Endothelial cell of umbilical vein (primary cell): Measurements from ENCODE around the gene IQGAP2. TPM values are rescaled to one million over a fixed set of nuclear protein-coding genes. Genes with fewer than 3 reads are reported as not detected.

Experiments
- BruUV-seq: library from RNA; stranded (reverse); fragments of 400-500 nt; replicated peaks from 2 replicates; lab custom pipeline; 2021; lab: Mats Ljungman, UMichigan
- CTCF ChIA-PET: fragments of 300-600, 350-600 bp; sonication (Branson Sonifier 250); formaldehyde crosslinking; loops from one replicate; lab custom pipeline; 2021; ENCODE audit warnings: antibody characterized with exemption, inconsistent platforms; lab: Charles Lee
- POLR2A ChIA-PET: fragments of 300-600, 350-600 bp; sonication (Branson Sonifier 250); formaldehyde crosslinking; loops from one replicate; lab custom pipeline; 2021; ENCODE audit warnings: antibody characterized with exemption, inconsistent platforms; lab: Charles Lee
- DNase-seq: peaks from one replicate; pipeline ENCODE4 v3.0.0-alpha.2; 2011; ENCODE audit warnings: low read depth, low spot score
- FAIRE-seq: peaks from 2 replicates; lab custom pipeline; 2011; peaks lifted over from hg19 to GRCh38; lab: Jason Lieb, UNC
- H2AFZ ChIP-seq: 2 replicates; pipeline ENCODE4 v1.6.0; 2012; ENCODE audit warnings: low read depth, low read length, control low read depth, inconsistent platforms
- H3K27ac ChIP-seq: 2 replicates; pipeline ENCODE4 v1.5.1; 2011; ENCODE audit warnings: low read depth, mild to moderate bottlenecking, control low read depth, low read length, moderate library complexity; ENCODE audit not compliant: insufficient read depth
- H3K27me3 ChIP-seq, 2 experiments: 2 replicates each; pipeline versions ENCODE4 v1.6.0 to v1.6.1; 2011; ENCODE audit warnings: low read length in 2 of 2, mixed read lengths in 1 of 2; ENCODE audit not compliant: control insufficient read depth in 2 of 2, insufficient read depth in 2 of 2
- H3K36me3 ChIP-seq, 2 experiments: 2 replicates in 1 of 2; 3 replicates in 1 of 2; pipeline ENCODE4 v1.5.1; 2011; ENCODE audit warnings: low read length in 2 of 2, mild to moderate bottlenecking in 1 of 2, moderate library complexity in 1 of 2; ENCODE audit not compliant: control insufficient read depth in 2 of 2, insufficient read depth in 2 of 2; ENCODE audit errors: extremely low read depth in 1 of 2
- H3K4me1 ChIP-seq: 3 replicates; pipeline ENCODE4 v1.5.1; 2011; ENCODE audit warnings: mild to moderate bottlenecking, low read length; ENCODE audit not compliant: control insufficient read depth, insufficient read depth; ENCODE audit errors: extremely low read depth
- H3K4me2 ChIP-seq: 2 replicates; pipeline ENCODE4 v1.6.1; 2011; ENCODE audit warnings: low read length, control low read depth, mixed read lengths; ENCODE audit not compliant: insufficient read depth
- H3K4me3 ChIP-seq, 3 experiments: fragments of 200-600 bp in 1 of 3; sonication (generic), shearing (Covaris generic) in 1 of 3; replicated peaks in 1 of 3; 2 replicates each; pipeline ENCODE4 v1.5.1; 2011 to 2016; ENCODE audit warnings: control low read depth in 3 of 3, low read length in 3 of 3, mild to moderate bottlenecking in 2 of 3, inconsistent platforms in 1 of 3, low read depth in 1 of 3, moderate library complexity in 1 of 3; ENCODE audit not compliant: insufficient read depth in 1 of 3
- H3K79me2 ChIP-seq: 2 replicates; pipeline ENCODE4 v1.6.0; 2012; ENCODE audit warnings: low read length, inconsistent platforms; ENCODE audit not compliant: control insufficient read depth, insufficient read depth
- H3K9ac ChIP-seq: replicated peaks from 2 replicates; pipeline ENCODE3; 2011; ENCODE audit warnings: low read length, control low read depth; ENCODE audit not compliant: insufficient read depth; ENCODE audit errors: extremely low read depth
- H3K9me1 ChIP-seq: replicated peaks from 3 replicates; pipeline ENCODE4 v1.6.0; 2011; ENCODE audit warnings: mild to moderate bottlenecking, low read length; ENCODE audit not compliant: control insufficient read depth, insufficient read depth; ENCODE audit errors: extremely low read depth
- H3K9me3 ChIP-seq: replicated peaks from 2 replicates; pipeline ENCODE4 v1.5.1; 2012; ENCODE audit warnings: low read length, inconsistent platforms; ENCODE audit not compliant: control insufficient read depth, insufficient read depth
- H4K20me1 ChIP-seq: replicated peaks from 2 replicates; pipeline ENCODE3; 2011; ENCODE audit warnings: mild to moderate bottlenecking, low read length; ENCODE audit not compliant: control insufficient read depth, insufficient read depth; ENCODE audit errors: extremely low read depth
- EZH2 ChIP-seq: IDR thresholded peaks from 2 replicates; pipeline ENCODE4 v1.6.1; 2012; ENCODE audit warnings: borderline replicate concordance, low read depth, mild to moderate bottlenecking, moderate library complexity, low read length, inconsistent platforms; ENCODE audit not compliant: severe bottlenecking
- FOS ChIP-seq: IDR thresholded peaks from 2 replicates; pipeline ENCODE4 v1.6.1; 2011; ENCODE audit warnings: mild to moderate bottlenecking, low read length, moderate library complexity, borderline replicate concordance; ENCODE audit not compliant: insufficient read depth
- GATA2 ChIP-seq: IDR thresholded peaks from 2 replicates; pipeline ENCODE4 v1.7.0; 2011; ENCODE audit warnings: low read depth, mild to moderate bottlenecking, moderate library complexity, mixed read lengths, low read length; ENCODE audit not compliant: insufficient read length, insufficient read depth
- JUN ChIP-seq: IDR thresholded peaks from 2 replicates; pipeline ENCODE4 v1.6.1; 2011; ENCODE audit warnings: borderline replicate concordance, low read depth; ENCODE audit not compliant: insufficient read length, insufficient read depth
- MYC ChIP-seq: IDR thresholded peaks from one replicate; pipeline ENCODE4 v1.6.1; 2011; ENCODE audit warnings: mild to moderate bottlenecking, low read depth, low read length
- POLR2A ChIP-seq: IDR thresholded peaks from 2 replicates; pipeline ENCODE4 v1.6.1; 2012; ENCODE audit warnings: low read depth, mild to moderate bottlenecking, control low read depth, low read length
- POLR2AphosphoS5 ChIP-seq: IDR thresholded peaks from 2 replicates; pipeline ENCODE4 v1.6.1; 2012; ENCODE audit warnings: low read depth, mild to moderate bottlenecking, control low read depth, low read length, moderate library complexity; ENCODE audit not compliant: insufficient read depth
- dilution Hi-C: fragments of 300-500 bp; cut with MboI; formaldehyde crosslinking; loops from one replicate; pipeline ENCODE4 v1.15.0; 2019; ENCODE audit warnings: low sequenced_read_pairs; ENCODE audit not compliant: extremely low pct_ligation_motif_present
- intact Hi-C: fragments of 100-400 bp; cut with micrococcal nuclease; formaldehyde crosslinking; loops from one replicate; pipeline ENCODE4 v1.10.0; 2022
- polyA plus RNA-seq, 4 experiments: library from polyadenylated mRNA; depleted of rRNA in 3 of 4; stranded (reverse) in 3 of 4; unstranded in 1 of 4; fragments of >200 nt; gene quantifications; 2 replicates each; pipeline versions ENCODE4 v1.2.1 to v1.2.3, GENCODE V29; 2011 to 2012; ENCODE audit warnings: missing spikeins in 1 of 4
- total RNA-seq: library from RNA; stranded (reverse); gene quantifications from 2 replicates; pipeline ENCODE4 v1.2.3, GENCODE V29; 2021
- TF ChIP-seq, protein P1 (sequence below): IDR thresholded peaks from 2 replicates; pipeline ENCODE4 v1.6.1; 2011; ENCODE audit not compliant: insufficient read depth, insufficient read length
- TF ChIP-seq, protein P2 (sequence below), 2 donors: IDR thresholded peaks; 1 replicate in 1 of 2; 2 replicates in 1 of 2; pipeline ENCODE4 v1.5.1; 2011; ENCODE audit warnings: low read length in 2 of 2, mild to moderate bottlenecking in 2 of 2, moderate library complexity in 2 of 2, control low read depth in 1 of 2, inconsistent platforms in 1 of 2, low read depth in 1 of 2; ENCODE audit not compliant: insufficient read depth in 1 of 2; ENCODE audit errors: extremely low read depth in 1 of 2

IQGAP2 gene
- total and polyA plus RNA-seq, 2 donors (not counting 3 experiments of a cell fraction or from before 2014, with no cell fraction given), result 4.5 to 4.7 TPM

DNA sequence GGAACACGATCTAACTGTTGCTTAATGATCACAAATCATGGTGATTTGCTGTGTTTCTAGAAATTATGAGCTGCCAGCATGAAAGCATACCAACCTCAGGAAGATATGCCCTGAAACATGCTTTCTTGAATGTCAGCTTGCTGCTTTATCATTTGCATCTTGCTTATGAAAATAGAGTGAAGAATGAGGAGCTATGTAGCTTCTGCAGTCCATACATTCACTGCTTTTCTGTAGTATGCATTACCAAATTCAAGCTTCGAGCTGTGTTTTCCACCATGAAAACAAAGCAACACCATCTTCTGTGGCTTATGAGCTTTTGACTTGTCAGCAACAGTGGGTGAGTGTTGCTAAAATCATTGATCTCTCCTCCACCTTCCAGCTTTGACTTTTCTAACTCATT lies 203.6 kb downstream of the IQGAP2 start:
- ChIA-PET POLR2A (no interaction called here), CTCF (interaction anchor here (0.9 to 4.9 kb wide), 8 partner anchors 9 to 410 kb away, joined by 3 to 46 read pairs (median 4); no protein-coding TSS in a partner anchor)
- H2AFZ ChIP-seq, result no peak overlapping the region
- TF ChIP-seq GATA2, result no peak
- no peak for TF ChIP-seq JUN
- no peak for TF ChIP-seq EZH2
- no peak for TF ChIP-seq MYC
- no peak for TF ChIP-seq POLR2A
- TF ChIP-seq POLR2AphosphoS5, result no peak
- TF ChIP-seq, protein P1, sequence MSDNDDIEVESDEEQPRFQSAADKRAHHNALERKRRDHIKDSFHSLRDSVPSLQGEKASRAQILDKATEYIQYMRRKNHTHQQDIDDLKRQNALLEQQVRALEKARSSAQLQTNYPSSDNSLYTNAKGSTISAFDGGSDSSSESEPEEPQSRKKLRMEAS, result no peak
- TF ChIP-seq, protein P2, sequence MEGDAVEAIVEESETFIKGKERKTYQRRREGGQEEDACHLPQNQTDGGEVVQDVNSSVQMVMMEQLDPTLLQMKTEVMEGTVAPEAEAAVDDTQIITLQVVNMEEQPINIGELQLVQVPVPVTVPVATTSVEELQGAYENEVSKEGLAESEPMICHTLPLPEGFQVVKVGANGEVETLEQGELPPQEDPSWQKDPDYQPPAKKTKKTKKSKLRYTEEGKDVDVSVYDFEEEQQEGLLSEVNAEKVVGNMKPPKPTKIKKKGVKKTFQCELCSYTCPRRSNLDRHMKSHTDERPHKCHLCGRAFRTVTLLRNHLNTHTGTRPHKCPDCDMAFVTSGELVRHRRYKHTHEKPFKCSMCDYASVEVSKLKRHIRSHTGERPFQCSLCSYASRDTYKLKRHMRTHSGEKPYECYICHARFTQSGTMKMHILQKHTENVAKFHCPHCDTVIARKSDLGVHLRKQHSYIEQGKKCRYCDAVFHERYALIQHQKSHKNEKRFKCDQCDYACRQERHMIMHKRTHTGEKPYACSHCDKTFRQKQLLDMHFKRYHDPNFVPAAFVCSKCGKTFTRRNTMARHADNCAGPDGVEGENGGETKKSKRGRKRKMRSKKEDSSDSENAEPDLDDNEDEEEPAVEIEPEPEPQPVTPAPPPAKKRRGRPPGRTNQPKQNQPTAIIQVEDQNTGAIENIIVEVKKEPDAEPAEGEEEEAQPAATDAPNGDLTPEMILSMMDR (IDR thresholded peaks at IDR 0.05; ENCODE audit: extremely low read depth in 1 of 2, insufficient read depth in 1 of 2, low read depth in 1 of 2, low read length in 2 of 2), result no peak
- no peak for TF ChIP-seq FOS
- no peak for FAIRE-seq
- no peaks in the 10 kb centered on the region for H3K9me3 ChIP-seq
- no peaks in the 10 kb centered on the region for H3K27me3 ChIP-seq
- no peak overlapping the region for H3K4me2 ChIP-seq
- dilution Hi-C loops (no loop called here), intact Hi-C loops (no loop called here)
- H3K4me3 ChIP-seq, result no peak overlapping the region
- BruUV-seq, result no TSS peak
- H3K9me1 ChIP-seq, result no peaks in the 10 kb centered on the region
- no peak for DNase-seq
- no peaks in the 10 kb centered on the region for H3K36me3 ChIP-seq
- H3K27ac ChIP-seq, result no peak overlapping the region
- H3K4me1 ChIP-seq, result peaks cover 4% of the 10 kb centered on the region
- H4K20me1 ChIP-seq, result no peaks in the 10 kb centered on the region
- no peaks in the 10 kb centered on the region for H3K79me2 ChIP-seq
- no peak overlapping the region for H3K9ac ChIP-seq
